Activated CD8-positive, alpha-beta memory T cell treated with anti-CD3 and anti-CD28 coated beads, Interleukin-2, amount 10 ng/mL, durations not matched to agents 7 days and 5 days (primary cell): ENCODE results near the gene FAM9C. TPM values are rescaled to one million over a fixed set of nuclear protein-coding genes. Genes with fewer than 3 reads are reported as not detected.
"Not testable (repeated sequence)": the region's sequence is repeated elsewhere in the genome, so short reads cannot be mapped to it uniquely, and the experiment has no call there.

ENCODE experiments used
- ATAC-seq: fragments of 150-1000 bp; cut with Tn5 transposase; one replicate; pipeline ENCODE4 v1.10.0; 2021; ENCODE audit warnings: moderate library complexity
- CTCF ChIA-PET: fragments of 350-600 bp; sonication (Branson Sonifier 250); formaldehyde crosslinking; loops from one replicate; lab custom pipeline; 2021; ENCODE audit warnings: antibody characterized with exemption; lab: Charles Lee
- DNase-seq: peaks from one replicate; pipeline ENCODE4 v3.0.0-alpha.2; 2020
- H3K27ac Mint-ChIP-seq: one replicate; pipeline ENCODE4 v1.8.0; 2021; ENCODE audit warnings: mild to moderate bottlenecking, mixed read lengths
- H3K27me3 Mint-ChIP-seq: one replicate; pipeline ENCODE4 v1.8.0; 2021; ENCODE audit warnings: mixed read lengths
- H3K36me3 Mint-ChIP-seq: one replicate; pipeline ENCODE4 v1.8.0; 2021; ENCODE audit warnings: mild to moderate bottlenecking, mixed read lengths
- H3K4me1 Mint-ChIP-seq: one replicate; pipeline ENCODE4 v1.8.0; 2021; ENCODE audit warnings: mixed read lengths
- H3K4me3 Mint-ChIP-seq: one replicate; pipeline ENCODE4 v1.8.0; 2021; ENCODE audit warnings: mild to moderate bottlenecking, moderate library complexity, mixed read lengths
- H3K9me3 Mint-ChIP-seq: one replicate; pipeline ENCODE4 v1.8.0; 2022; ENCODE audit warnings: low read depth, mixed read lengths
- total RNA-seq, 2 experiments: library from RNA; stranded (reverse); gene quantifications; one replicate each; pipeline ENCODE4 v1.2.3, GENCODE V29; 2021

Gene FAM9C
- total RNA-seq, 2 experiments from 2014 or later: not detected

GRCh38 chrX:13083755-13084326, 39.4 kb upstream of the FAM9C start:
- not testable (repeated sequence) for ATAC-seq, H3K4me3 Mint-ChIP-seq, H3K9me3 Mint-ChIP-seq, H3K27me3 Mint-ChIP-seq, DNase-seq, H3K36me3 Mint-ChIP-seq
- peaks cover 80% of the 10 kb centered on the region for H3K4me1 Mint-ChIP-seq
- CTCF ChIA-PET: interaction anchor here (1.0 to 14.0 kb wide), 5 partner anchors 78 to 137 kb away, joined by 4 to 167 read pairs (median 32); partner anchors contain the start of gene TMSB4X
- peak overlapping the region; percentile 70 for H3K27ac Mint-ChIP-seq

- Mint-ChIP-seq H3K27me3 (no peaks in the 10 kb centered on the region), H3K4me3 (peak overlapping the region; percentile 48), H3K36me3 (no peaks in the 10 kb centered on the region), H3K9me3 (no peaks in the 10 kb centered on the region), H3K4me1 (peaks cover 79% of the 10 kb centered on the region), H3K27ac (peak overlapping the region; percentile 96)
- peak; percentile 23 for ATAC-seq
- CTCF ChIA-PET: interaction anchor here (0.8 to 14.0 kb wide), 10 partner anchors 9 to 136 kb away, joined by 3 to 167 read pairs (median 6); no protein-coding TSS in a partner anchor
- DNase-seq: peak; percentile 71
Observed at GRCh38 chrX:13082206-13083065, 38.0 kb upstream of the FAM9C start.

- peak overlapping the region; percentile 48 for H3K4me3 Mint-ChIP-seq
- H3K9me3 Mint-ChIP-seq: no peaks in the 10 kb centered on the region
- H3K27ac Mint-ChIP-seq: peak overlapping the region; percentile 96
- DNase-seq (no peak), ATAC-seq (no peak)
- CTCF ChIA-PET: interaction anchor here (0.7 to 14.0 kb wide), 10 partner anchors 10 to 406 kb away, joined by 3 to 167 read pairs (median 6); no protein-coding TSS in a partner anchor
- peaks cover 80% of the 10 kb centered on the region for H3K4me1 Mint-ChIP-seq
- no peaks in the 10 kb centered on the region for H3K27me3 Mint-ChIP-seq
- H3K36me3 Mint-ChIP-seq: peaks cover 2% of the 10 kb centered on the region
Observed at GRCh38 chrX:13081395-13082205, 37.2 kb upstream of the FAM9C start.

- H3K4me1 Mint-ChIP-seq: peaks cover 85% of the 10 kb centered on the region
- H3K36me3 Mint-ChIP-seq: peaks cover 2% of the 10 kb centered on the region
- no peaks in the 10 kb centered on the region for H3K9me3 Mint-ChIP-seq
- no peak overlapping the region for H3K4me3 Mint-ChIP-seq
- H3K27me3 Mint-ChIP-seq: no peaks in the 10 kb centered on the region
- CTCF ChIA-PET: interaction anchor here (0.8 to 14.0 kb wide), 2 partner anchors 29 to 127 kb away, joined by 6 to 167 read pairs; no protein-coding TSS in a partner anchor
- peak overlapping the region; percentile 96 for H3K27ac Mint-ChIP-seq
- ATAC-seq (no peak), DNase-seq (no peak)
Observed at GRCh38 chrX:13080128-13080795, 35.8 kb upstream of the FAM9C start.

GRCh38 chrX:13078739-13079444, 34.5 kb upstream of the FAM9C start:
- DNase-seq (no peak), ATAC-seq (no peak)
- peaks cover 2% of the 10 kb centered on the region for H3K36me3 Mint-ChIP-seq
- peak overlapping the region; percentile 80 for H3K27ac Mint-ChIP-seq
- H3K4me3 Mint-ChIP-seq: peak overlapping the region; percentile 49
- no peaks in the 10 kb centered on the region for H3K9me3 Mint-ChIP-seq
- CTCF ChIA-PET: interaction anchor here (0.8 to 1.1 kb wide), 3 partner anchors 28 to 76 kb away, joined by 3 to 6 read pairs (median 3); no protein-coding TSS in a partner anchor
- H3K4me1 Mint-ChIP-seq: peaks cover 86% of the 10 kb centered on the region
- no peaks in the 10 kb centered on the region for H3K27me3 Mint-ChIP-seq

- no peaks in the 10 kb centered on the region for H3K9me3 Mint-ChIP-seq
- H3K27me3 Mint-ChIP-seq: no peaks in the 10 kb centered on the region
- DNase-seq (peak; percentile 60), ATAC-seq (peak; percentile 44)
- CTCF ChIA-PET: interaction anchor here (0.6 to 2.0 kb wide), 11 partner anchors 9 to 130 kb away, joined by 3 to 10 read pairs (median 4); no protein-coding TSS in a partner anchor
- H3K27ac Mint-ChIP-seq: peak overlapping the region; percentile 85
- peaks cover 2% of the 10 kb centered on the region for H3K36me3 Mint-ChIP-seq
- H3K4me1 Mint-ChIP-seq: peaks cover 70% of the 10 kb centered on the region
- H3K4me3 Mint-ChIP-seq: no peak overlapping the region
Observed at GRCh38 chrX:13077168-13077567, 32.7 kb upstream of the FAM9C start.

GRCh38 chrX:13076176-13076961, 31.9 kb upstream of the FAM9C start:
- Mint-ChIP-seq H3K27me3 (no peaks in the 10 kb centered on the region), H3K27ac (peak overlapping the region; percentile 85), H3K9me3 (no peaks in the 10 kb centered on the region), H3K4me1 (peaks cover 62% of the 10 kb centered on the region), H3K4me3 (peak overlapping the region; percentile 28), H3K36me3 (peaks cover 2% of the 10 kb centered on the region)
- ATAC-seq (peak; percentile 78), DNase-seq (no peak)
- CTCF ChIA-PET: interaction anchor here (0.6 to 2.0 kb wide), 12 partner anchors 10 to 130 kb away, joined by 3 to 10 read pairs (median 4); partner anchors contain the start of gene TMSB4X

GRCh38 chrX:13074297-13075262, 30.2 kb upstream of the FAM9C start:
- H3K27me3 Mint-ChIP-seq: no peaks in the 10 kb centered on the region
- H3K4me3 Mint-ChIP-seq: no peak overlapping the region
- CTCF ChIA-PET: interaction anchor here (0.8 to 1.0 kb wide), 3 partner anchors 23 to 410 kb away, joined by 3 to 4 read pairs (median 3); no protein-coding TSS in a partner anchor
- peak overlapping the region; percentile 85 for H3K27ac Mint-ChIP-seq
- H3K4me1 Mint-ChIP-seq: peaks cover 48% of the 10 kb centered on the region
- H3K9me3 Mint-ChIP-seq: no peaks in the 10 kb centered on the region
- H3K36me3 Mint-ChIP-seq: peaks cover 5% of the 10 kb centered on the region
- ATAC-seq (peak; percentile 63), DNase-seq (no peak)

- peaks cover 13% of the 10 kb centered on the region for H3K36me3 Mint-ChIP-seq
- ATAC-seq: no peak
- no peak for DNase-seq
- CTCF ChIA-PET: interaction anchor here (1.5 kb wide), 1 partner anchor 23 kb away, joined by 4 read pairs; no protein-coding TSS in a partner anchor
- no peak overlapping the region for H3K27ac Mint-ChIP-seq
- peaks cover 3% of the 10 kb centered on the region for H3K9me3 Mint-ChIP-seq
- H3K4me1 Mint-ChIP-seq: peaks cover 22% of the 10 kb centered on the region
- H3K27me3 Mint-ChIP-seq: no peaks in the 10 kb centered on the region
- H3K4me3 Mint-ChIP-seq: no peak overlapping the region
Observed at GRCh38 chrX:13069771-13070416, 25.5 kb upstream of the FAM9C start.

- Mint-ChIP-seq H3K27ac (no peak overlapping the region), H3K27me3 (no peaks in the 10 kb centered on the region), H3K9me3 (peaks cover 3% of the 10 kb centered on the region), H3K36me3 (peaks cover 13% of the 10 kb centered on the region), H3K4me1 (peaks cover 19% of the 10 kb centered on the region), H3K4me3 (no peak overlapping the region)
- DNase-seq (no peak), ATAC-seq (no peak)
- CTCF ChIA-PET: interaction anchor here (1.6 kb wide), 1 partner anchor 43 kb away, joined by 3 read pairs; no protein-coding TSS in a partner anchor
Observed at GRCh38 chrX:13068651-13069050, 24.2 kb upstream of the FAM9C start.
